ENCODE measurements around the gene ZFAND4.
"Not testable (repeated sequence)": the region's sequence is repeated elsewhere in the genome, so short reads cannot be mapped to it uniquely, and the experiment has no call there.

ZFAND4 gene

GRCh38 chr10:45589868-45590267 lies 82.7 kb downstream of the ZFAND4 start:
- no peak for DNase-seq (ENCODE audit: low read depth)

GRCh38 chr10:45589009-45589408 lies 83.6 kb downstream of the ZFAND4 start:
- DNase-seq (ENCODE audit: low read depth): no peak

GRCh38 chr10:45586028-45586824 lies 86.3 kb downstream of the ZFAND4 start:
- no peak for DNase-seq (ENCODE audit: low read depth)

- no peak for DNase-seq (ENCODE audit: low read depth)
Measured at GRCh38 chr10:45585131-45585530, 87.4 kb downstream of the ZFAND4 start.

GRCh38 chr10:45582386-45582781 lies 90.2 kb downstream of the ZFAND4 start:
- no peak for DNase-seq (ENCODE audit: low read depth)

- DNase-seq (ENCODE audit: low read depth): no peak
Measured at GRCh38 chr10:45581582-45582385, 90.8 kb downstream of the ZFAND4 start.

GRCh38 chr10:45581216-45581549 lies 91.4 kb downstream of the ZFAND4 start:
- DNase-seq (ENCODE audit: low read depth): no peak

- no peak for DNase-seq (ENCODE audit: low read depth)
Measured at GRCh38 chr10:45580371-45581215, 92.0 kb downstream of the ZFAND4 start.

- no peak for DNase-seq (ENCODE audit: low read depth)
Measured at GRCh38 chr10:45578384-45578971, 94.1 kb downstream of the ZFAND4 start.

- no peak for DNase-seq (ENCODE audit: low read depth)
Measured at GRCh38 chr10:45575966-45576597, 96.5 kb downstream of the ZFAND4 start.

GRCh38 chr10:45575032-45575761 lies 97.4 kb downstream of the ZFAND4 start:
- DNase-seq (ENCODE audit: low read depth): not testable (repeated sequence)

GRCh38 chr10:45569471-45569870 lies 103.1 kb downstream of the ZFAND4 start:
- no peak for DNase-seq (ENCODE audit: low read depth)

GRCh38 chr10:45566415-45566814 lies 106.2 kb downstream of the ZFAND4 start:
- no peak for DNase-seq (ENCODE audit: low read depth)

Measured in activated T-helper 9 cell treated with anti-CD3 and anti-CD28 coated beads, Interleukin-2, amount 50 U/mL, for 16 hours (primary cell).